GM10266 (cell line): ENCODE data around the gene CD37.

Experiments
- DNase-seq: peaks from one replicate; pipeline ENCODE4 v3.0.0; 2012; ENCODE audit errors: extremely low spot score
- CTCF ChIP-seq: IDR thresholded peaks from 2 replicates; pipeline ENCODE4 v1.5.1; 2012; ENCODE audit warnings: mild to moderate bottlenecking, low read depth; ENCODE audit not compliant: control insufficient read depth, insufficient read depth; ENCODE audit errors: missing control alignments

The CD37 gene

GRCh38 chr19:49356382-49356781 lies 21.2 kb downstream of the CD37 start:
- no peak for DNase-seq
- TF ChIP-seq CTCF = no peak

DNA sequence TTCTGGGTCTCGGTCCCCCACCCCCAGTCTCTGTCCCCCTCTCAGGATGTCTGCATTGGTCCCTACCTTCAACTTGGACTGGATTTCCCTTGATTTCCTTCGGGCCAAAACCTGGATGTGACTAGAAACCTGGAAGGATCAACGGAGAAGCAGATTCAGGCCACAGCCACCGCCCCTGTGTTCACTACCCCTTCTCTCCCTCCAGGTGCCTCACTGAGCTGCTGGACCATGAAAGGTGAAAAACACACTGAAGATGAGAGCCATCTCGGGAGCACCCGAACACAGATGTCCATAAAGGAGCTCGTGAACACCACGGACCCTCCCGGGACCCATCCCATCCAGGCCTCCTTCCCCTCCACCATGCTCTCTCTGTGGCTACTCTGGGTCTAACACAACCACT lies 22.0 kb downstream of the CD37 start:
- DNase-seq = no peak
- TF ChIP-seq CTCF = no peak

DNA sequence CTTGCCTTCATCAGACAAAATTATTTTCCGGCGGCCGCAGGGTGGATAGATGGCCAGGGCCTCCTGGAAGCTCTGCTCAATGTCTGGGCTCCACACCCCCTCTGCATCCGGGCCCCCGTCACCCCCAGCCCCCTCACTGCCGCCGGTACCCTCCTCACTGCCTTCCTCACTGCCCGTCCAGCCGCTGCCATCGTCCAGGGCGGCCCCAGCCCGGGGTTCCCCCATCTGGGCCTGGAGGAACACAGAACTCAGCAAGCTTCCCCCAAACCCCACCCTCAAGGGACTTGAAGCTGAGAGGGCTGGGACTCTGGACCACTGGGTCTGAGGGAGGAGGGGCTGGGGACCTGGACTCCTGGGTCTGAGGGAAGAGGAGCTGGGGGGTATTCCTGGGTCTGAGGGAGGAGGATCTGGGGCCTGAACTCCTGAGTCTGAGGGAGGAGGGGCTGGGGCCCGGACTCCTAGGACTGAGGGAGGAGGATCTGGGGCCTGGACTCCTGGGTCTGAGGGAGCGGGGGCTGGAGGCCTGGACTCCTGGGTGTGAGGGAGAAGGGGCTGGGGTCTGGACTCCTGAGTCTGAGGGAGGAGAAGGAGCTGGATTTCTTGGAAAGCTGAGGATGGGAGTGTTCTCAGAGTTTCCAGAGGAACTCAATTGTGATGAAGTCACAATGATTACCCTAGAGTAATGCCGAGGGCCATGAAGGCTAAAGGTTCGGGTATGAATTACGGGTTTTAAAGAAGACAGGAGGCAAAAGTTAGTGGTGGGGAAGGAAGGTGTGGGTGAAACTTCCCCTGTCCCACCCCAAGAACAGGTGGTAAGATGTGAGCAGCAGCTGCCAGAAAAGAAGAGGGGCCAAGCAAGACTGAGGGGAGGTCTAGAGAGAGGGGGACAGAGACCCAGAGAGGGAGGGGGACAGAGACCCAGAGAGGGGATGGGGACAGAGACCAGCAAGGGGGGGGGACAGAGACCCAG lies 24.9 kb downstream of the CD37 start:
- no peak for DNase-seq
- no peak for TF ChIP-seq CTCF

DNA sequence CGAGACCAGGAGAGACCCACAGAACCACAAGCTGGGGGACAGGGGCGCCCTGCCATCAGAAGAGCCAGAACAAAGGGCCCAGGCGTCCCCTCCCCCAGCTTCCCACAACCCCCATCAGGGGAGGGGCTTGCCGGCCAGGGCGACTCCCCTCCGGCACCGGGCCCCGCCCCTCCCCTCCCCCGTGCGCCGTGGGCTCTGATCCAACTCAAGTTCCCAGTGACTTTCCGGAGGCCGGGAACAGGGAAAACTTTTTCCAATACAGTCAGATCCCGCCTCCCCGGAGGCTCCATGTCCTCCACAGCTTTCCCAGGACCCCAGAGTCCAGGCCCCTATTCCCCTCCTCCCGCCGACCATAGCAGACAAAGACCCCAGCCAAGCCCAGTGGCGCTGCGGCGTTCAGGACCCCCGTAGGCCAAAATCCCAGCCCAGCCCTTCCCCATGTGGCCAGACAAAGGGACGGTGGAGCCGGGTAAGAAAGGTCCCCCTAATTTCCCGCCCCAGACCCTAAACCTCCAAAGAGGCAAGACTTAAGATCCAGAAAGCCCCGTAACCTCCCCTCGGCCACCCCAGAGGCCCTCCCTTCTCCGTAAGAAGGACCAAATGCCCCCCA lies 26.3 kb downstream of the CD37 start:
- TF ChIP-seq CTCF = no peak
- no peak for DNase-seq

DNA sequence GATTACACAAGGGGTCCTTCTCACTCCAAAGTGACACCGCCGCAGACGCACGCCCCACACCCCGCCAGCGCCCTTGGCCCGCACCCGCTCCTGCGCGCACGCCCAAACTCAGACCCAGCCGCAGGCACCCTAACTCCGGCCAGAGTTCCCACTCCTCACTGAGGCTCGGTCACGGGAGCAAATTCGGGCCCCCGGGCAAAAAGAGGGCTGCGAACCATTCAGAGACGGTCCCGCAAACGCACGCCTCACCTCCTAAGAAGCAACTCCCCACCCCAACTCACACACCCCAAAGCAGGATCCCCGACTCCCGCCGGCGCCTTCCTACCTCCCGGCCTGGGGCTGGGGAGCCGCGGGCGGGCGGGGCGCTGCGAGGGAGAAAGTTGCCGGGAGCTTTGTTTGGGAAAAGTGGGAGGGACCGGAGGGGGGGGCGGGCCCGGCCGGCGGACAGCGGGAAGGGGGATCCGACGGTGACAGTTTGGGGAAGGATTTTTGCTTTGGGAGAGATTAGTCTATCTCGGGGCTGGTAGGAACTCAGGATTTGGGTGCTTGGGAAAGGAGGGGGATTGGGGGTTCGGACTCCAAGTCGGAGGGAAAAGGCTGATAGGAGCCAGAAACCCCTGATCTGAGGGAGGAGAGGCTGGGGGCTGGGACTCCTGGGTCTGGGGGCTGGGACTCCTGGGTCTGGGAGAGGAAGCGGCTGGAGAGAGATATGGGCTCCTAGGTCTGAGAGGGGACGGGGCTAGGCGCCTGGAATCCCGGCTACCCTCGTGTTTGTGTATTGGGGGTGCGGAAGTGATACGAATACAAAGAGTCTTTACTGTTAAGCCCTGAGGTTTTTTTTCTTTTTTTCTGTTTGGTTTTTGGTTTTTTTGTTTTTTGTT lies 27.1 kb downstream of the CD37 start, which contains the start of gene TEAD2:
Gene TEAD2 (minus strand): TSS at position 369 of the 881 bp plus-strand sequence. CDS start 2,341 bp downstream, outside the sequence.
- no peak for TF ChIP-seq CTCF
- no peak for DNase-seq

GRCh38 chr19:49362929-49363267 lies 27.7 kb downstream of the CD37 start:
- peak; percentile 46 for DNase-seq
- no peak for TF ChIP-seq CTCF
